ENCODE data around the gene TAP1.
"Not testable (repeated sequence)": the region's sequence is repeated elsewhere in the genome, so short reads cannot be mapped to it uniquely, and the experiment has no call there.

Gene TAP1

DNA sequence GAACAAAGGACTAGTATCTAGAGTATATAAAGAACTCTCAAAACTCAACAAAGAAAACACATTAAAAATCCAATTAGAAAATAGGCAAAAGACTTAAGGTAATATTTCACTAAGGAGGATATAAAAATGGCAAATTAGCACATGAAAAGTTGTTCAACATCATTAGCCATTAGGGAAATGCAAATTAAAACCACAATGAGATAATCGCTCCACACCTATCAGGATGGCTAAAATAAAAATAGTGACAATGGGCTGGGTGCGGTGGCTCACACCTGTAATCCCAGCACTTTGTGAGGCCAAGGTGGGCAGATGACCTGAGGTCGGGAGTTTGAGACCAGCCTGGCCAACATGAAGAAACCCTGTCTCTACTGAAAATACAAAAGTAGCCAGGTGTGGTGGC, 27.5 kb upstream of the TAP1 start:
- H3K9me3 ChIP-seq (ENCODE audit: control insufficient read depth, low read depth, low read length); H3K4me3 ChIP-seq (ENCODE audit: low read length); H3K4me1 ChIP-seq (ENCODE audit: control insufficient read depth, low read depth, low read length); H3K27me3 ChIP-seq (ENCODE audit: control insufficient read depth, insufficient read depth, low read length); H3K9ac ChIP-seq (ENCODE audit: low read length); H3K36me3 ChIP-seq (ENCODE audit: control insufficient read depth, low read depth, low read length); H3K27ac ChIP-seq (ENCODE audit: low read length): not testable (repeated sequence)

DNA sequence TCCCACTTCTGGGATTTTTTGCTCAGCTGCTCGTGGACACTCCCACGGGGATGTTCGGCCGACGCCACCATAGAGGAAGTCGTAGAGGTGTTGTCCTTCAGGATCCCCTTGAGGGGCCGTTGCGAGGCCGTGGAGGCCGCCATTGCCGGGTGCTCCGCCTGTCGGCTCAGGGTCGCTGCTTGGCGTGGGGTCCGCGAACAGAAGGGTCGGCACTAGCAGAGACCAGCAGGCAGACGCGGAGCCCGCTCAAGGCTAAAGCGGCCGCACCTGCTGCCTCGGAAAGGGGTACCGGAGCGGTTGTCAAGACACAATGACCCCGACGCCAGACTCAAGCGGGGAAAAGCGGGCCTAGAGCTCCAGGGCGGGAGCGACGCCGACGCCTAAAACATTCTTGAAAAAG, 26.2 kb upstream of the TAP1 start:
- no peak overlapping the region for H3K27ac ChIP-seq (ENCODE audit: low read length)
- H3K9ac ChIP-seq (ENCODE audit: low read length): no peak overlapping the region
- no peaks in the 10 kb centered on the region for H3K36me3 ChIP-seq (ENCODE audit: control insufficient read depth, low read depth, low read length)
- no peaks in the 10 kb centered on the region for H3K4me1 ChIP-seq (ENCODE audit: control insufficient read depth, low read depth, low read length)
- no peaks in the 10 kb centered on the region for H3K27me3 ChIP-seq (ENCODE audit: control insufficient read depth, insufficient read depth, low read length)
- H3K4me3 ChIP-seq (ENCODE audit: low read length): no peak overlapping the region
- no peaks in the 10 kb centered on the region for H3K9me3 ChIP-seq (ENCODE audit: control insufficient read depth, low read depth, low read length)

DNA sequence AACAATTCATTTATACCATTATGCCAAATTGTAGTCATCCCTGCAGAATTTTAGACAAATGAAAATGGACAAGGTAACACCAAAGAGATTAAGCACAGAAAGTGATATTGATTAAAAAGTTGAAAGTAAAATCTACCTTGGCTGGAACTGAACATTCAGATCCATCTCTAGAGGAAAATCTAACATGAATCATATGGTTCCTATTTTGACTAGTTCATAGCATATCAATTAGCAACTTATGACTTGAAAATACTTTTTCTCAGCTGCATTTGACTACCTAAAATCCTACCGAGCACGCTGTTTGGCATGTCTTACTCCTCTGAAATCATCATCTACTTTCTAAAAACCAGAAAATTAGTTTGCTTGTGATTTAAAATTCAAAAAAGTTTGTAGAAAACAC, 23.1 kb upstream of the TAP1 start:
- no peaks in the 10 kb centered on the region for H3K4me1 ChIP-seq (ENCODE audit: control insufficient read depth, low read depth, low read length)
- H3K27me3 ChIP-seq (ENCODE audit: control insufficient read depth, insufficient read depth, low read length): no peaks in the 10 kb centered on the region
- H3K9ac ChIP-seq (ENCODE audit: low read length): no peak overlapping the region
- H3K9me3 ChIP-seq (ENCODE audit: control insufficient read depth, low read depth, low read length): no peaks in the 10 kb centered on the region
- H3K27ac ChIP-seq (ENCODE audit: low read length): no peak overlapping the region
- H3K4me3 ChIP-seq (ENCODE audit: low read length): no peak overlapping the region
- H3K36me3 ChIP-seq (ENCODE audit: control insufficient read depth, low read depth, low read length): no peaks in the 10 kb centered on the region

DNA sequence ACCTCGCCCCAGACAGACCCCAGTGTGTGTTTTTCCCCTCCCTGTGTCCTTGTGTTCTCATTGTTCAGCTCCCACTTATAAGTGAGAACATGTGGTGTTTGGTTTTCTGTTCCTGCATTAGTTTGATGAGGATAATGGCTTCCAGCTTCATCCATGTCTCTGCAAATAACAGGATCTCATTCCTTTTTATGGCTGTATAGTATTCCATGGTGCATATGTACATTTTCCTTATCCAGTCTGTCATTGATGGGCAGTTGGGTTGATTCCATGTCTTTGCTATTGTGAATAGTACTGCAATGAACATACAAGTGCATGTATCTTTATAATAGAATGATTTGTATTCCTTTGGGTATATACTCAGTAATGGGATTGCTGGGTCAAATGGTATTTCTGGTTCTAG, 20.4 kb upstream of the TAP1 start:
- H3K36me3 ChIP-seq (ENCODE audit: control insufficient read depth, low read depth, low read length); H3K27me3 ChIP-seq (ENCODE audit: control insufficient read depth, insufficient read depth, low read length); H3K9ac ChIP-seq (ENCODE audit: low read length); H3K9me3 ChIP-seq (ENCODE audit: control insufficient read depth, low read depth, low read length); H3K4me3 ChIP-seq (ENCODE audit: low read length); H3K4me1 ChIP-seq (ENCODE audit: control insufficient read depth, low read depth, low read length); H3K27ac ChIP-seq (ENCODE audit: low read length): not testable (repeated sequence)

DNA sequence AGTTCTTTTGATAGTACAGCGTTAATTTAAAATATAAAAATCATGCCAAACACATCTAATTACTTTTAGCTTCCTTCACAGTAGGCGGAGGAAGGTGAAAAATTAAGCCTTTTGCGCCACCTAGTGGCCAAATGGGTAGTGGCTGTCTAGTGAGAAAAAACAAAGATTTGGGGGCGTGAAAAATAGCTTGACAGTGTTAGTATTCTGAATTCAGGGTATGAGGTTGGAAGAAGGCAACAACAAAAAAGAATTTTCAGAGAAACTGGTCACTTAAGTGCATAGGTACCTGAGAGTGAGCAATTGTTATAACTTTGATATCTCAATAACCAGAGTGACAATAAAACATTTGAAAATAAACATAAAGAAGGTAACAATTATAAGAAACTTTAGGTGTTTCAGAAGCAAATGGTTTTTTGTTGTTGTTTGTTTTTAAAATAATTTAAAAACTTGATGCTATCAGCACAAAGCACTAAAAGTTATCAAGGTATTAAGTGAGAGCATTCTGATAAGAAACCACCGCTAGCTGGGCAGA, 14.8 kb upstream of the TAP1 start:
- Histone ChIP-seq H3K9ac (ENCODE audit: low read length) (no peak overlapping the region), H3K27ac (ENCODE audit: low read length) (no peak overlapping the region), H3K4me1 (ENCODE audit: control insufficient read depth, low read depth, low read length) (no peaks in the 10 kb centered on the region), H3K9me3 (ENCODE audit: control insufficient read depth, low read depth, low read length) (no peaks in the 10 kb centered on the region), H3K4me3 (ENCODE audit: low read length) (no peak overlapping the region), H3K36me3 (ENCODE audit: control insufficient read depth, low read depth, low read length) (no peaks in the 10 kb centered on the region), H3K27me3 (ENCODE audit: control insufficient read depth, insufficient read depth, low read length) (no peaks in the 10 kb centered on the region)

DNA sequence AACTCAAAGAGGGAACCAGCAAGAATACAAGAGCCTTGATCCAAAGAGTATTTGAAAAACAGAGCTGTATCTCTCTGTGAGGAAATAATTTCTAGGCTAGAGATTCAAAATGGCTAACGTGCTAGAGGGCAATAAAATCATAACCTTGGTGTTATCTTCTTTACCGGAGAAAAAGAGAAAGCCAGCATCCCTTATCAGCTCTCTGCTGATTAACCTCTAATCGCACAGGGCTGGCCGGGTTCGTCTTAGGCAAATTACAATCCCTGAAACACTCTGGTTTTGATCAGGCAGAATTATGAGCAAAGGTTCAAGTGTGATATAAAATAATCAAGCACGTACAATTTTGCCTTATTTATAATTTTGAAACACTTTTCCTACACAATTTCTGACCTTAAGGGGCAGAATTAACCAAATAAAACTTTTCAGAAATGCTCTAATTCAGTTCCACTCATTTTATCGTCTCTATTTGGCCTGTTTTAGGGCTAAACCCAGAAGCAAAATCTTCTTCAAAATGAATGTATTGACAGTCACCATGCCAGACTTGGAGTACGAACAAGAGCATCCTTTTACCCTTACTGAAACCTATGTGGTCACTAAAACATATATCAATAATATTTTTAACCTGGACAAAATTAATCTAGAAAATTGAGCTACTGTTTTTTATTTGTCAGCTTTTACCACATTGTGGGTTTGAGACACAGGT, 14.2 kb upstream of the TAP1 start:
- Histone ChIP-seq H3K27ac (ENCODE audit: low read length) (no peak overlapping the region), H3K9ac (ENCODE audit: low read length) (no peak overlapping the region), H3K36me3 (ENCODE audit: control insufficient read depth, low read depth, low read length) (no peaks in the 10 kb centered on the region), H3K27me3 (ENCODE audit: control insufficient read depth, insufficient read depth, low read length) (no peaks in the 10 kb centered on the region), H3K9me3 (ENCODE audit: control insufficient read depth, low read depth, low read length) (no peaks in the 10 kb centered on the region), H3K4me3 (ENCODE audit: low read length) (no peak overlapping the region), H3K4me1 (ENCODE audit: control insufficient read depth, low read depth, low read length) (no peaks in the 10 kb centered on the region)

DNA sequence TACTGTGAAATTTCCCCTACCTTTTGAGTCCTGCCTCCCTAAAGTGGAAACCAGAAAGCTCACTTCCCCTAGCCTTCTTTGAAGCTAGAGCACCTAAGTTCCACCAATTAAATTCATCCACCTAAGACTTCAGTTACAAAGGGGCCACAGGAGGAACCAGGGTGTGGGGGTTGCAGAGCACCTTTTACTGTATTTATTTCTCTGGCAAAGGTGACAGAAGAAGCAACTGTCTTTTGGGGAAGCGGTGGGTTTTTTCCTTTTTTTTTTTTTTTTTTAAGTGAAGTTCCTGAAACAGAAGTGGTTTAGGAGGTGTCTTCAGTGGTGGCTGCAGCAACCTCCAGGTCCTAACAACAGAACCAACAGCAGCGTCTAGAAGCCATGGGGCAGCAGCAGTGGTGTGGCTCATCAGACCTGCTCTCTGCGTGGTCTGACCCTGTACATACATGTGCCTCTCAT, 13.5 kb upstream of the TAP1 start:
- H3K4me3 ChIP-seq (ENCODE audit: low read length): no peak overlapping the region
- H3K36me3 ChIP-seq (ENCODE audit: control insufficient read depth, low read depth, low read length): no peaks in the 10 kb centered on the region
- no peaks in the 10 kb centered on the region for H3K27me3 ChIP-seq (ENCODE audit: control insufficient read depth, insufficient read depth, low read length)
- H3K4me1 ChIP-seq (ENCODE audit: control insufficient read depth, low read depth, low read length): no peaks in the 10 kb centered on the region
- H3K27ac ChIP-seq (ENCODE audit: low read length): no peak overlapping the region
- no peak overlapping the region for H3K9ac ChIP-seq (ENCODE audit: low read length)
- no peaks in the 10 kb centered on the region for H3K9me3 ChIP-seq (ENCODE audit: control insufficient read depth, low read depth, low read length)

DNA sequence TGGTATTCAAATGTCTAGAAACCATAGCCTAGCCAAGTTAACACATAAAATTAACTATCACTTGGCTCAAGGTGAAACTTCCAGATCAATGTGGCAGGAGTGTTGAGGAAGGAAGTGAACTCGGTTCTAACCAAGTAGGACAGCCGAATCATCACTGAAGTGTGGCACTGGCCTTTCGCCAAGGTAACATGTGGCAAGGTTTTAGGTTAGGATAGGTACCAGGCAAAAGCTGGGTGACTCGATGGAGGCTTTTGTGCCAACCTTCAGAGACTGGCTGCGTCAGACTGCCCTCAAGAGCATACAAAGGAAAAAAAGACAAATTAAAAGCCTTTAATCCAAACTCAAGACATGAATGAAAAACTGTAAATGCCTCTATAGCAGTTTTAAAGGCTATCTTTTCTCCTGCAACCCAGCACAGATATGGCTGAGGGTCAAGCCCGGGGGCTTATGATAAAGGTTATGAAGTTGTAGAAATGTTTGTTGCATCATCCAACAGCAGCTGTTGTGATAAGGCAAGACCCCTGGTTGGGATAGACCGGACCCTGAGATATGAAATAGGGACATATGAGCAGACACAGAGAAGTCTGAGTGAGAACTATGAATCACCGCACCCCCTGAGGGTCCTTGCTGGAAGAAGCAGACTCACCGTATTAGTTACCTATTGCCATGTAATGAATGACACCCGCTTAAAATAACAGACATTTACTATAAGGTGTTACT, 12.4 kb upstream of the TAP1 start:
- Histone ChIP-seq H3K4me1 (ENCODE audit: control insufficient read depth, low read depth, low read length) (peaks cover 2% of the 10 kb centered on the region), H3K4me3 (ENCODE audit: low read length) (no peak overlapping the region), H3K27ac (ENCODE audit: low read length) (no peak overlapping the region), H3K9me3 (ENCODE audit: control insufficient read depth, low read depth, low read length) (no peaks in the 10 kb centered on the region), H3K27me3 (ENCODE audit: control insufficient read depth, insufficient read depth, low read length) (no peaks in the 10 kb centered on the region), H3K9ac (ENCODE audit: low read length) (no peak overlapping the region), H3K36me3 (ENCODE audit: control insufficient read depth, low read depth, low read length) (no peaks in the 10 kb centered on the region)

DNA sequence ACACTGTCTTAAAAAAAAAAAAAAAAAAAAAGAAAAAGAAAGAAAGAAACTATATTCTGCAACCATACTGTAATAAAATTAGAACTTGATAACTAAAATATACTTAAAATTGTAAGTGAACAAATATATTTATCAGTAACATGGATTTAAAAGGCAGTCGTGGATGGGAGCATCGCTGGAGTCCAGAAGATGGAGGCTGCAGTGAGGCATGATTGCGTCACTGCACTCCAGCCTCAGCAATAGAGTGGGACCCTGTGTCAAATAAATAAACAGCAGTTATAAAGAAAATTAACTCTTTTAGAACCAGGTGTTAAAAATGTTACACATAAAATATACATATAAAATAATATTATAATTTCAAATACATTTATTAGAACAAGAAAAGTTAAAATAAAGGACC, 9.2 kb upstream of the TAP1 start:
- no peak overlapping the region for H3K4me3 ChIP-seq (ENCODE audit: low read length)
- no peak overlapping the region for H3K9ac ChIP-seq (ENCODE audit: low read length)
- no peaks in the 10 kb centered on the region for H3K27me3 ChIP-seq (ENCODE audit: control insufficient read depth, insufficient read depth, low read length)
- H3K36me3 ChIP-seq (ENCODE audit: control insufficient read depth, low read depth, low read length): no peaks in the 10 kb centered on the region
- H3K27ac ChIP-seq (ENCODE audit: low read length): no peak overlapping the region
- H3K9me3 ChIP-seq (ENCODE audit: control insufficient read depth, low read depth, low read length): no peaks in the 10 kb centered on the region
- H3K4me1 ChIP-seq (ENCODE audit: control insufficient read depth, low read depth, low read length): peaks cover 7% of the 10 kb centered on the region

DNA sequence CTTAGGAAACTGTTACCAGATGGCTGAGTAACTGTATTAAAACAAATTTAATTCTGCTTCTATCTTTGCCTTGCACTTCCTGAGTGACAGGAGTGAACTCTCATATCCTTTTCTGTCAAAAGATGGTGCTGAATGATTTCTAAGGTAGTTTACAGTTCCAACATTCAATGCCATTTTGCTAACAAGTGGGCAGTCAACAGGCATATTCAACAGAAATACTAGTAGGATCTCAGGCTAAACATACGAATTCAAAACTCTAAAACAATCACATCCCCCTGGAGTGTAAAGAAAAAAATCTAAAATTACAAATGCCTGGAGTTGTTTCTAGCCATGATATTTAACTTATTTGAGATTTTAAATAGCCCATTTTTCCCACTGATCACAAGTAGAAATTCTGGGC, 7.2 kb upstream of the TAP1 start:
- Histone ChIP-seq H3K9ac (ENCODE audit: low read length) (peak overlapping the region; percentile 43), H3K27me3 (ENCODE audit: control insufficient read depth, insufficient read depth, low read length) (peaks cover 15% of the 10 kb centered on the region), H3K4me1 (ENCODE audit: control insufficient read depth, low read depth, low read length) (peaks cover 7% of the 10 kb centered on the region), H3K36me3 (ENCODE audit: control insufficient read depth, low read depth, low read length) (no peaks in the 10 kb centered on the region), H3K4me3 (ENCODE audit: low read length) (no peak overlapping the region), H3K9me3 (ENCODE audit: control insufficient read depth, low read depth, low read length) (no peaks in the 10 kb centered on the region), H3K27ac (ENCODE audit: low read length) (no peak overlapping the region)

DNA sequence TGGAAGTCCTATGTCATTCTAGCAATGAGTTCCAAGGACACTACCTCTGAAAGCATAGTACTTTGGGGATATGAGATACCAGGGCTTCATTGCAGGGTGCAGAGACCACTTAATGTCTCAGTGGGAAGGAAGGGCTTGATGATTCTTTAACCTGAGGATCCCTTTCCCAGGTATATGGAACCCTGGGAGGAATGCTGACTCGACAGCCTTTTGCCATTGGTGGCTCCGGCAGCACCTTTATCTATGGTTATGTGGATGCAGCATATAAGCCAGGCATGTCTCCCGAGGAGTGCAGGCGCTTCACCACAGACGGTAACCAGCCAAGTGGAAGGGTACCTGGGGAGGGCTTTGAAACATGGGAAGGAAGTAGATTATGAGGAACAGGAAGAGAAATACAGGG, 4.7 kb upstream of the TAP1 start:
- H3K4me1 ChIP-seq (ENCODE audit: control insufficient read depth, low read depth, low read length): peaks cover 7% of the 10 kb centered on the region

More for the DNA sequence above, 4.7 kb upstream of the TAP1 start:
- peaks cover 36% of the 10 kb centered on the region for H3K27me3 ChIP-seq (ENCODE audit: control insufficient read depth, insufficient read depth, low read length)
- H3K27ac ChIP-seq (ENCODE audit: low read length): no peak overlapping the region
- no peaks in the 10 kb centered on the region for H3K36me3 ChIP-seq (ENCODE audit: control insufficient read depth, low read depth, low read length)
- H3K9ac ChIP-seq (ENCODE audit: low read length): no peak overlapping the region
- H3K4me3 ChIP-seq (ENCODE audit: low read length): no peak overlapping the region
- no peaks in the 10 kb centered on the region for H3K9me3 ChIP-seq (ENCODE audit: control insufficient read depth, low read depth, low read length)

All from iPS-18a (cell line).